Measurements from ENCODE around the gene BANF2.

DNA sequence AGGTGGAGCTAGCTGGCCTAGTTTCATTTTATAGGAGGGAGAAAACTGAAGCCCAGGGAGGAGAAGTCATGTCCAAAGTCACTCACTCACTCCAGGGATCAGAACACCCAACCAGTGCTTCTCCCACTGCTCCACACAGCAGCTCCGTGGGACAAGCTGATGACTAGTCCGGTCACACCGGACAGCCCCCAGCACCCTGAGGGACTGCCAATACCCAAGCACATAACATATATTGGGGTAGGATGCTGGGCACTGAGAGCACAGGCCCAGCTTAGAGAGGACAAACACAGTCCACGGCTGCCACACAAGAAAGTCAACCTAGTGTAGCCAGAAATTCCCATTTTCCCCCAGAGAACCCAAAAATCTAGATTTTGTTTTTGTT, 23.4 kb upstream of the BANF2 start:
- TF ChIP-seq, protein P1, sequence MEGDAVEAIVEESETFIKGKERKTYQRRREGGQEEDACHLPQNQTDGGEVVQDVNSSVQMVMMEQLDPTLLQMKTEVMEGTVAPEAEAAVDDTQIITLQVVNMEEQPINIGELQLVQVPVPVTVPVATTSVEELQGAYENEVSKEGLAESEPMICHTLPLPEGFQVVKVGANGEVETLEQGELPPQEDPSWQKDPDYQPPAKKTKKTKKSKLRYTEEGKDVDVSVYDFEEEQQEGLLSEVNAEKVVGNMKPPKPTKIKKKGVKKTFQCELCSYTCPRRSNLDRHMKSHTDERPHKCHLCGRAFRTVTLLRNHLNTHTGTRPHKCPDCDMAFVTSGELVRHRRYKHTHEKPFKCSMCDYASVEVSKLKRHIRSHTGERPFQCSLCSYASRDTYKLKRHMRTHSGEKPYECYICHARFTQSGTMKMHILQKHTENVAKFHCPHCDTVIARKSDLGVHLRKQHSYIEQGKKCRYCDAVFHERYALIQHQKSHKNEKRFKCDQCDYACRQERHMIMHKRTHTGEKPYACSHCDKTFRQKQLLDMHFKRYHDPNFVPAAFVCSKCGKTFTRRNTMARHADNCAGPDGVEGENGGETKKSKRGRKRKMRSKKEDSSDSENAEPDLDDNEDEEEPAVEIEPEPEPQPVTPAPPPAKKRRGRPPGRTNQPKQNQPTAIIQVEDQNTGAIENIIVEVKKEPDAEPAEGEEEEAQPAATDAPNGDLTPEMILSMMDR (IDR thresholded peaks at IDR 0.05; ENCODE audit: low read depth, low read length), result no peak
- TF ChIP-seq, protein P2, sequence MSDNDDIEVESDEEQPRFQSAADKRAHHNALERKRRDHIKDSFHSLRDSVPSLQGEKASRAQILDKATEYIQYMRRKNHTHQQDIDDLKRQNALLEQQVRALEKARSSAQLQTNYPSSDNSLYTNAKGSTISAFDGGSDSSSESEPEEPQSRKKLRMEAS (IDR thresholded peaks at IDR 0.05; ENCODE audit: low read depth, low read length), result no peak
- TF ChIP-seq POLR2A (IDR thresholded peaks at IDR 0.05; ENCODE audit: extremely low read depth, insufficient read length), result no peak
- TF ChIP-seq MYC (IDR thresholded peaks at IDR 0.05; ENCODE audit: low read depth, low read length), result no peak
